NT2/D1 (cell line): Measurements from ENCODE around the gene KAT7.

Experiments used
- SUZ12 ChIP-seq: IDR thresholded peaks from 2 replicates; pipeline ENCODE4 v1.6.1; 2011; ENCODE audit not compliant: insufficient read length, insufficient read depth; ENCODE audit errors: extremely low read depth
- YY1 ChIP-seq: IDR thresholded peaks from 2 replicates; pipeline ENCODE4 v1.6.1; 2011; ENCODE audit not compliant: insufficient read length, insufficient read depth
- ZNF274 ChIP-seq: IDR thresholded peaks from 2 replicates; pipeline ENCODE4 v1.6.1; 2011; ENCODE audit warnings: mild to moderate bottlenecking, low read depth, low read length

DNA sequence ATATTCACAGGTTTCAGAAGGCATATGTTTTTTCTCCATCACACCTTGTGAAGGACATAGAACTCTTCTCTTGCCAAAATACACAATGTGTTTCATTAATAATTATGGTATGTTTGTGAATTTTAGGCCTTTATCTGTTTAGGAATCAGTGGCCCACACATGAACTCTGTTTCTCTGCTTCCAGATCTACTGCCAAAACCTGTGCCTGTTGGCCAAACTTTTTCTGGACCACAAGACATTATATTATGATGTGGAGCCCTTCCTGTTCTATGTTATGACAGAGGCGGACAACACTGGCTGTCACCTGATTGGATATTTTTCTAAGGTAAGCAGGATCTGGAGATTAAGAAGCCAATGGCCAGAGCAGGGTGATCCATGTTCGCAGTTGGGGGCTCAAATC, 33.0 kb downstream of the KAT7 start:
- TF ChIP-seq ZNF274 (no peak), YY1 (no peak), SUZ12 (no peak)
